NB4 (cell line): ENCODE data around the gene PTPRD.

Experiments used
- DNase-seq: peaks from one replicate; pipeline ENCODE4 v3.0.0; 2010; ENCODE audit warnings: low read depth
- H3K4me3 ChIP-seq: one replicate; pipeline ENCODE4 v1.5.1; 2011; ENCODE audit warnings: mild to moderate bottlenecking, low read depth, low read length, moderate library complexity
- CTCF ChIP-seq: IDR thresholded peaks from one replicate; pipeline ENCODE4 v1.5.1; 2012; ENCODE audit warnings: low read depth, low read length
- MAX ChIP-seq: IDR thresholded peaks from 2 replicates; pipeline ENCODE4 v1.6.1; 2011; ENCODE audit warnings: low read depth, low read length
- MYC ChIP-seq: IDR thresholded peaks from 2 replicates; pipeline ENCODE4 v1.6.1; 2011; ENCODE audit warnings: low read depth, low read length
- POLR2A ChIP-seq: IDR thresholded peaks from 2 replicates; pipeline ENCODE4 v1.6.1; 2011; ENCODE audit warnings: mild to moderate bottlenecking; ENCODE audit not compliant: insufficient read length; ENCODE audit errors: extremely low read depth

The PTPRD gene

GRCh38 chr9:8447601-8448000 is 2165.2 kb downstream of the PTPRD start:
- no peak for TF ChIP-seq CTCF
- no peak for TF ChIP-seq MYC
- no peak for TF ChIP-seq MAX
- no peak for TF ChIP-seq POLR2A
- no peak for DNase-seq
- no peak overlapping the region for H3K4me3 ChIP-seq

GRCh38 chr9:8437876-8438275 is 2174.9 kb downstream of the PTPRD start:
- no peak for DNase-seq
- H3K4me3 ChIP-seq: no peak overlapping the region
- TF ChIP-seq MYC (no peak), MAX (no peak), CTCF (no peak), POLR2A (no peak)

- DNase-seq: no peak
- H3K4me3 ChIP-seq: no peak overlapping the region
Observed at GRCh38 chr9:8437259-8437658, 2175.5 kb downstream of the PTPRD start.

GRCh38 chr9:8436786-8437185 is 2176.0 kb downstream of the PTPRD start:
- TF ChIP-seq POLR2A: no peak
- TF ChIP-seq CTCF: no peak
- TF ChIP-seq MAX: no peak
- no peak for TF ChIP-seq MYC
- DNase-seq: no peak
- no peak overlapping the region for H3K4me3 ChIP-seq

More at GRCh38 chr9:8437259-8437658, 2175.5 kb downstream of the PTPRD start:
- TF ChIP-seq POLR2A (no peak), MAX (no peak), MYC (no peak), CTCF (no peak)

GRCh38 chr9:8434621-8435020 is 2178.2 kb downstream of the PTPRD start:
- no peak for TF ChIP-seq CTCF
- no peak for TF ChIP-seq MYC
- TF ChIP-seq MAX: no peak
- TF ChIP-seq POLR2A: no peak
- no peak overlapping the region for H3K4me3 ChIP-seq
- DNase-seq: no peak

GRCh38 chr9:8432224-8432623 is 2180.6 kb downstream of the PTPRD start:
- no peak for DNase-seq
- no peak overlapping the region for H3K4me3 ChIP-seq
- TF ChIP-seq POLR2A (no peak), MAX (no peak), MYC (no peak), CTCF (no peak)
